GM19239 (cell line): ENCODE data around the gene CSMD2.

Experiments used
- DNase-seq: peaks from one replicate; pipeline ENCODE4 v3.0.0; 2011; ENCODE audit warnings: low spot score; ENCODE audit not compliant: insufficient read length
- FAIRE-seq: peaks from 2 replicates; lab custom pipeline; 2011; peaks lifted over from hg19 to GRCh38; lab: Jason Lieb, UNC

CSMD2 gene

DNA sequence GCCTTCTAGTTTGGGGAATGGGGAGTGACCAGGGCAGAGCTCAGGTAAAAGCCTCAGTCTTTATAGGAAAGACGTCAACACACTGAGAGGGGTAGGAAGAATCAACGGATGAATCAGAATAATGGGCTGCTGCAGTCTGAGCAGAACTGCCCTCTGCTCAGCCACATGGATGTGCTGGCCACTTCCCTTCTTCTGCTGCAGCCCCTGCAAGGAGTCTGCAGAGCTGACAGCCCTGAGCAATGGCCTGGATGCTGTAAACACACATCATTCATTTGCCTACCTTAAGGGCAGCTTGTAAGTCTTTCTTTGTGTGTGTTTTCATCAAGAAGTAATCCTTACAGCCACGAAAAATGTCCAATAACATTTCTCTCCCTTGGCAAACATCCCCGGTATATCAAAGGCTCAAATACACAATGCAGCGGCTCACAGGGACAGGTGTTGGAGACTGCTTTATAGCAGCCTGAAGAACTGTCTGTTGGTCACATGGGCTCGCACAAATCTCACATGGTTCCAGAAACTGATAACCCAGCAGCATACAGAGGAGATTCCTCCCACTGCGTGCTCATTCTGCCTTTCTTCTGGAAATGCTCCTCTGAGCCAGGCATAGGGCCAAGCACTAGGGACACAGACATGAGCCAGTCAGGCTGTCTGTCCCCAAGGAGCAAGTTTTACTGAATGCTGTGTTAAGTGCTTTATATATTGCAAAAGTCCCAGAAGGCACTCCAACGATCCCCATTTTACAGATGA, 191.1 kb downstream of the CSMD2 start:
- DNase-seq (no peak), FAIRE-seq (no peak)

DNA sequence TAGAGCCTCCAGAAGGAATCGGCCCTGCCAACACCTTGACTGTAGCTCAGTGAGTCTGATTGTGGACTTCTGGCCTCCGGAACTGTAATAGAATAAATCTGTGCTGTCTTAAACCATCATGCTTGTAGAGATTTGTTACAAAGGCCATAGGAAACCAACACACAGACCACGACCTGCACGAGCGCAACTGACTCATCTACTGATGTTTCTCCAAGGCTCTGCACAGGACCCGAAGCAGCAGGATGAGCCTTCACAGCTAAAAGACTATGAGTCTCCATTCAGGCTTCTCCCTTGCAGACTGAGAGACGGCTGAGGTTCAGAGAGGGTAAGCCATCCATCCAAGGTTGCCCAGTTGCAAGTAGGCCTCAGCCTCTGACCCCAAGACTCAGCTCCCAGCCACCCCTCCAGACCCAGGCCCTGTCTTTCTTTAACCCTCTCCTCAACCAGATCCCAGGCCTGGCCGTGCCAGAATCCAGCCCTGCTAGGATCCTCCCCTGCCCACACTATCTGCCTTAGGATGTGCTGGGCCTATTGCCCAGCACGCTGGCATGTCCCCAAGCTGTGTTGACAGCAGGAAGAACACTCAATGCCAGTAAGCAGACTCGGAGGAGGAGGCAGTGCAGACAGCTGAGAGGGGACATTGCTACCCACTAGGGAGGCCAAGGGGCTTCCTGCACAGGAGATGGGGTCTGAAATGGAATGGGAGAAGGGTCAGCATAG, 192.2 kb downstream of the CSMD2 start:
- DNase-seq: no peak

GRCh38 chr1:33971913-33972312, 193.1 kb downstream of the CSMD2 start:
- no peak for FAIRE-seq
- no peak for DNase-seq

More for the DNA sequence above, 192.2 kb downstream of the CSMD2 start:
- no peak for FAIRE-seq

DNA sequence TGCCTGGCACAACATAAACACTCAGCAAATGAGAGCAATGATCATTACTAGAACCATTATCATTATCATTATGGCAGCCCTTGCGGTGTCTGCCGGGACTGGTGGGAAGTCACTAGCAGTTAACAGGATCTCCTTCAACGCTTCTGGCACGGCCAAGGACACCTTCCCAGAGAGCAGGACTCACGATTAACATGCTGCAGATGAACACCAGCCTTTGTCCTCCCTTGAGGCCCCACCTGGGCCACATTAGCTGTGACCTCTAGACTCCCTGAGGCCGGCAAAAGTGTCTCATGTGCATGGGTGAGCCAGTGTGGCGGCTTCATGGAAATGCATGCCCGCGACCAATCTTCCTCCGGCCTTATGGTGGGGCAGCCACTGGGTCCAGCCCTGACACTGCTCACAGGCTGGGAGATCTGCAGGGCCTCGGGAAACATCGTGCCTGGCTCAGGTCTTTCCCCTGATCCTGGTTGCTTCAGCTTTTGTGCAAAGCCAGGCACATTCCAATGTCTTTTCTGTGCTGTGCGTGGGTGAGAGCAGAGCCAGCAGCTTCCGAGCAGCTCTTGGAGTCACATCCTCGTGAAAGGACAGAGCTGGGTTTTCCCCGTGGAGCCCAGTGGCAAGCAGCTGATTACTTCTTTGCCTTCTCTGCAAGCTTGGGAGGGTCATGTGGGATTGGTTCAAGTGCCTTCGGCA, 193.9 kb downstream of the CSMD2 start:
- no peak for DNase-seq
- FAIRE-seq: no peak

GRCh38 chr1:33970148-33970825, 194.7 kb downstream of the CSMD2 start:
- no peak for FAIRE-seq
- no peak for DNase-seq

GRCh38 chr1:33966346-33967141, 198.5 kb downstream of the CSMD2 start:
- FAIRE-seq: no peak

DNA sequence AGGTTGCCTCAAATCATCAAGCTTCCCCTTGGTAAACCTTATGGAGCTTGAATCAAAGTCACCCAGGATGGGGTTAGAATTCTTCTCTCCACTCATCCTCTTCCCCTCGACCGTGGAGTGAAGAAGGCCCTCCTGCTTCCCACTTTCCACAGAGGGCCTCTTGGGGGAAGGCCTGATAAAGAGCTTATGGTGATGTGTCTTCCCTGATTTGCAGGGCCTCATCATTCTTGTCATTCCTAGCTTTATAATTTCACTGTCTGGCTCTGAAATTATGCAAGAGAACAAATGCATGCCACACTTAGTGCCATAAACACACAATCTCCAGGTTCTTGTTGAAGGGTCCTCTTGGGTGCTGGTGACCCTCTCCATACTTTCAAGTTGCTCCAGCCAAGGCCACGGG, 199.9 kb downstream of the CSMD2 start:
- no peak for FAIRE-seq
- DNase-seq: no peak

More at GRCh38 chr1:33966346-33967141, 198.5 kb downstream of the CSMD2 start:
- DNase-seq: no peak

- FAIRE-seq (no peak), DNase-seq (no peak)
These were observed 203.0 kb downstream of the CSMD2 start for GRCh38 chr1:33962061-33962460.

- FAIRE-seq (no peak), DNase-seq (no peak)
These were observed 204.7 kb downstream of the CSMD2 start for GRCh38 chr1:33960188-33960895.

- no peak for FAIRE-seq
- DNase-seq: no peak
These were observed 207.2 kb downstream of the CSMD2 start for GRCh38 chr1:33957854-33958253.

DNA sequence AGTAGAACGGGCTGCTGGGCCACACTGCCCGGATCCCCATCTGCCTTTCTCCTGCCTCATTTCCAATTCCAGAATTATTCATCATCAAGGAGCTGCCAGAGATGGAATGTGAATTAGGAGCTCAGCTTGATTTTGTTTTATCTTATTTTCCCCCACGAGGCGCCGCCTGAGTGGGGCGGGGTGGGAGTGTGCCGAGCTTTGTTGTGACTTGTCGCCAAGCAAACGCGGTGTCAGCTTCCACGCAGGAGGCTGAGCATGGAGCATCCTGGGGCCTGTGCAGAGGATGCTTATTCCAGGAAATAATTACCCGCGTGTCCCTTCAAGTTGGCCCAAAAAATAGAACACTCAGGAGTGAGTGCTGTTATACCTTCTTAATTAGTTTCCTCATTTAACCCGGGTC, 209.9 kb downstream of the CSMD2 start:
- no peak for DNase-seq
- no peak for FAIRE-seq

DNA sequence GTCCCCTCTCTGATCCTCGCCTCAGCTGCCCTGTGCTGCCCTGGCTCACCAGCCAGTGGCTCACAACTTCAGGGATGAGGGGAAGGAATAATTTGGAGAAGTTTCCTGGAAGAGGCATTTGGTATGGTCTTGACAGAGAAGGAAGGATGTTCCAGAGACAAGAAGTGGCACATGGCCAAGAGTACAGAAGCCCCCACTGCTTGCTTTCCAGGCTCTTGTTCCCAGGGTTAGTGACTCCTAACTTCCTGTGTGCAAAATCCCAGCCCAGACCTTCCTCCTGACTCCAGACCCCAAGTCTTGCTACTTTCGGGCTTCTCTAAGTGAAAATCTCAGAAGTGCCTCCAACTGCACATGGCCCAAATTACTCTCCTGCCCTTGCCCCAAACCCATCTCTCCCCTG, 215.5 kb downstream of the CSMD2 start:
- DNase-seq (no peak), FAIRE-seq (no peak)

DNA sequence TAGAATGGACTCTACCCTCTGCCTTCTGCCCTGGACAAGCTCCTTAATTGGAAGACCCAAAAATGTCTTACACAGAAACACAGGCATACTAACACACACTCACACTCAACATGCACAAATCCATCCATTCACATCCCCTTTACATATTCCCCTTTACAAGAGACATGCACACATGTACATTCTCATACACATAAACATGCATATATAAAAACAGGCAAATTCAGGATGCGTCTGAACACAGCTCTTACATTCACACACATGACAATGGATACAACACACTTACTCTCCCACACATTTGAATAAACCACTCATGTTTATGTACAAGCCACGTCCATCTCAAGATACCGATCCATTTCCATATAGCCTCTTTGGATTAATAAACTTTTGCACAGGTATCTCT, 216.7 kb downstream of the CSMD2 start:
- no peak for DNase-seq
- FAIRE-seq: no peak

DNA sequence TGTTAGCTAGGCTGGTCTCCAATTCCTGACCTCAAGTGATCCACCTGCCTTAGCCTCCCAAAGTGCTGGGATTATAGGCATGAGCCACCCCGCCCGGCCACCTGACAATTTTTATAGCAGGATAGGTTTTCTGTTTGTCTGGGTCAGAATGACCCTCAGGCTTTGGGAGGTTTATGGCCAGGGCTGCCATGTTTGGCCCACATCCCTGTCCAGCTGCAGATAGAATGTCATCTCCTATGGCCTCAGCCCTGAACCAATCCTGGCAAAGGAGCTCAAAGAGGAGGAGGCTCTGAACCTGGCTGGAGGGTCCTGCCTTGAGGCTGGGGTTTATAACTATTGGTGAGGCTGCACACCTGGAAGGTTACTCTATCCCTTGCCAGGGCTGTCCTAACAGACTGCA, 218.2 kb downstream of the CSMD2 start:
- FAIRE-seq (no peak), DNase-seq (no peak)

DNA sequence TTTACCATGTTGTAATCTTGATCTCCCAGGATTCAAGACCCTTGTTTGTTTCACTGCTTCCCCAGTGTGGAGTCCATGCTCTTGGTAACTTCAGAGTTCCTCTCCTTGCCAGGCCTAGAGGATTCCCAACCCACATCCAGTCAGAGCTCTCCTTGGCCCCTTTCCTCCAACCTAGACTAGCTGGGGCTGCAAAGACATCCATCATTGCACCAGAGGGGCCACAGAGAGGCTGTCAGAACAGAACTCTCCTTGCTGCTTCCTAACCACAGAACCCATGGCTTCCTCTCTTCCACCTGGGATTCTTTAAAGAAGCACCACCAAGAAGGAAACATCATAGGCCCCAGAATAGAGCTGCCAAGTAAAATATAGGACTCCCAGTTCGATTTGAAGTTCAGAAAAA, 220.2 kb downstream of the CSMD2 start:
- FAIRE-seq (no peak), DNase-seq (no peak)

- FAIRE-seq (no peak), DNase-seq (no peak)
These were observed 221.1 kb downstream of the CSMD2 start for GRCh38 chr1:33943978-33944377.

DNA sequence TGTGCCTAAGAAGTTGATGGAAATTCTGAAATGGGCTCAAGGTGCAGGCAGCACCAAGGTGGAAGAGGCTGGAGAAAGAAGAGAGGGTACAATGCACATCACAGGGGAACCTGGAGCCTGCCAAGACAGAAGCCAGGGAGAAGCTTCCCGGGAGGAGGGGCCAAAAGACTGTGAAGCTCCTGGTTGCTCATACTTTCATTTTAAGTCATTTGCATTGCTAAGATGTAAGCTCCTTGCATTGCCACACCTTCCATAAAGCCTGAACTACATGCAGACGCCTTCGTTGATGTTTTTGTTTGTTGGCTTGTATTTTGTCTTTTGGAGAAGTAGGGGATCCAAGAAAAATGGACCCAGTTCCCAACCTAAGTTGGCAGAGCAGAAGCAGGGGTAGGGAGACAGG, 232.2 kb downstream of the CSMD2 start:
- no peak for FAIRE-seq
- DNase-seq: no peak

DNA sequence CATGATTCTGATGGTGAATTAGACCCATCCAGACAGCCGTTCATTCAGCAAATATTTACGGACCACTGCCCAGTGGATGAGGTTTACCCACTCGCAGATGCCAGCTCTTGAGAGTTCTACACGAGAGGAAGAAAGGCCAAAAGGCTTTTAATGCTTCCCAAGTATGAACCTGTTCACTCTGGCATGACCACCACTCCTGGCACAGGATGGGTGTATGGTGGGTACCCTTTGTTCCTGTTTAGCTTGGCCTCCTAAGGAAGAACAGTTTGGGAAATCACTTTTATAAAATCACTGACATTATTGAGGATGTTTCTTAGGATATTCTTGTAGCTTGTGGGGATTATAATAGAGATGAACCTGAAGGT, 233.9 kb downstream of the CSMD2 start:
- DNase-seq (no peak), FAIRE-seq (no peak)

GRCh38 chr1:33930346-33931110, 234.5 kb downstream of the CSMD2 start:
- FAIRE-seq (no peak), DNase-seq (no peak)
